ENCODE measurements around the gene SIL1.
"Not testable (repeated sequence)": the region's sequence is repeated elsewhere in the genome, so short reads cannot be mapped to it uniquely, and the experiment has no call there.

The SIL1 gene

GRCh38 chr5:138936225-138936967 is 261.8 kb downstream of the SIL1 start:
- no peak for DNase-seq

DNA sequence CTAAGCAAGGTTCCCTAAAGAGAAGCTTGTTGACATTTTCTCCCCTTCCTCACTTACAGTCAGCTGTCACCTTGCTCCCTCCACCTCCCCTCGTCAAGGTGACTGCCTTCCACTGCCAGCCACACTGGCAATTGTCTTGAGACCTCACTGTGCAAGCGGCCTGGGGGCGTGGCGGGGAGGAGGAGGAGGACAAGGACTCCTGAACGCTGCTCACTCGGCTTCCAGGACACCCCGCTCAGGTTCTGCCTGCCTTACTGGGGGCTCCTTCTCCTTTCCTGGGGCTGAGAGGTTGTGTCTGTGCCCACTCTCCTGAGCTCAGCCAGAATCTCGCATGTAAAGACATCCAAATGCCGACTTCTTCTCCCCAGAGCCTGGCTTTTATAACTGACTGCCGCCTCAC is 262.7 kb downstream of the SIL1 start:
- DNase-seq: no peak

DNA sequence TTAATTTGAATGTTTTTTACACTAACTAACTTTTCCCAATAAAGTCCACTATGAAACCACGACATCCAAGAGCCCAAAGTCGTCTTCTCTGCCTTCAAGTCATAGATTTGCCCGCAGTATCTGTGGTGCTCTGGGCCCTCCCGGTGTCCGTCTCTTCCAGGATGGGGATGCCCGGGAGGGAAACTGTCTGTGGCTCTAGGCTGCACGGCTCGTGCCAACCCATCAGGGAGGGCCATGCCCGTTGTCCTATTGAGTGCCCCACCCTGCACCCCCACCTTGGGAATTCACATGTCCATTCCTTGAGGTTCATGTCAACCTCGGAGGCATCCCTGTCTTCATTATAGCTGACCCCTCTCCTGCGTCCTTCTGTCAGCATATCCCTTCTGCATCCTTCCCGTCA is 263.2 kb downstream of the SIL1 start:
- no peak for DNase-seq

GRCh38 chr5:138933522-138934290 is 264.5 kb downstream of the SIL1 start:
- DNase-seq: no peak

- no peak for DNase-seq
Measured at GRCh38 chr5:138932171-138932810, 265.9 kb downstream of the SIL1 start.

DNA sequence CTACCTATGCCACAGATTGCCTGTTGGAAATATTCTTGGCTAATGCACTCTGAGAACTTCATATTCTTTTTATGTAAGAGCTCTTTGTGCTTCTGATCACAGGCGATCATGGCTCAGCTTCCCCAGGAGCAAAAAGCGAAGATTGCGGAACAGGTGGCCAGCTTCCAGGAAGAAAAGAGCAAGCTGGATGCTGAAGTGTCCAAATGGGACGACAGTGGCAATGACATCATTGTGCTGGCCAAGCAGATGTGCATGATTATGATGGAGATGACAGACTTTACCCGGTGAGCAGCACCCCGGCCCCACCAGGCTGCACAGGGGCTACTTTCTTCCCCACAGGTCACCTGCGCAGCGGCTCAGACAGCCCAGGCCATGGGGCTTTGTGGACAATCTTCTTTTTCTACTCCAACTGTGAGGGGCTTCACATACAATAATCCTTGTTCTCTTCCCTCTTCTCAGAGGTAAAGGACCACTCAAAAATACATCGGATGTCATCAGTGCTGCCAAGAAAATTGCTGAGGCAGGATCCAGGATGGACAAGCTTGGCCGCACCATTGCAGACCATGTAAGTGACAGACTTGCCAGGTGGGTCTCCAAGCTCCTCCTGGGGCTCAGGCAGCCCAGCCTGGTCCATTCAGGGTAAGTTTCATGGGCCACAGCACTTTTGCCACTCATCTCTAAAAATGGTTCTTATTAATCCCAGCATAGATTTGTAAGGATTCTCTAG is 267.6 kb downstream of the SIL1 start:
- no peak for DNase-seq

- DNase-seq: no peak
Measured at GRCh38 chr5:138929571-138929955, 268.6 kb downstream of the SIL1 start.

DNA sequence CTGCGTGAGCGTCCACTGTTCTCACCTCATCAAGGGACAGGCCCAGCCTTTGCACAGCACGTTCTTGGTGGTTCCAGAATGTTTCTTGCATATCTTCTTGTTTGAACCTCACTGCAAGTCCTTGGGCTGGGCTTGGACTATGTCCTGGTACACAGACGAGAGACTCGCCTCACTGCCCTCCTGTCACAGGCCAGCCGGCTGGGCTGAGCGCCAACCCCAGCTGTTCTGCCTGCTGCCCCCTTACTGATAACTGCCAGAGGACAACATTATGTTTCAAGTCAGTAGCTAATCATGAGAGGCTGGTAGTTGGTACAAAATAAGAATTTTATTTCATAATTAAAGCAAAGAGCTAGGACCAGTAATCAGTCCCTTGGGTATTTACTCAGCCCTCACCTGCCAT is 270.2 kb downstream of the SIL1 start:
- DNase-seq: no peak

GRCh38 chr5:138927544-138927943 is 270.6 kb downstream of the SIL1 start:
- no peak for DNase-seq

DNA sequence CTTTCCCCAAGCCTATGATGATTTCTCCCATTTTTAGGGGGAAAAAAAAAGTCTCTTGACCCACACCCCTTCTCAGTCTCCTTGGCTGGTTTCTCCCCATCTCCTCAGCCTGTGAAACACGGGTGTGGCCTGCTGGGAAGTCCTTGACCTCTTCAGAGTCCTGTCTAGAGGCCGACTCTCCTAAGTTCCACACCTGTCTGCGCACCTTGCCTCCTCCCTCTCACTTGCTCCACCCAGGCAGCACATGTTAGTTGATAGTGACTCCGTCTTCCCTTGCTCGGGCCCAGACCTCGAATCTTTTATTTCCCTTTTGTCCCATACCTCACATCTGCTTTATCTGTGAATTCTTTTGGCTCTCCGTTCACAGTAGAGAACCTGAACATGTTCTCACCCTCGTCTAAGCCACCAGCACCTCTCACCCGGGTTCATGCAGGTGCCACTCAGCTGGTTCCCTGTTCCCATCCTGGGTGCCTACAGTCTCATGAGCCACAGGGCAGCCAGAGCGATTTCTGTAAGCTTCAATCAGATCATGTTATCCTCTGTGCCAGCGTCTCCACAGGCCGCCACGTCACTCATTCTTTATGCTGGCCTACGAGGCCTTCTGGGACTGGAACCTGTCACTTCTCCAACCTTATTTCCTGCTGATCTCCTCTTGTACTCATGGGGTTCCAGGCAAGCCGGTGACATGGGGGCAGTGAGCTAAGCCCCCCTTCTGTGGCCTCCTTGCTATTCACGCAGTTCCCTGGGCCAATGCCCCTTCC is 271.3 kb downstream of the SIL1 start:
- DNase-seq: no peak

GRCh38 chr5:138926257-138926656 is 271.9 kb downstream of the SIL1 start:
- DNase-seq: no peak

- DNase-seq: no peak
Measured at GRCh38 chr5:138925090-138925635, 273.0 kb downstream of the SIL1 start.

DNA sequence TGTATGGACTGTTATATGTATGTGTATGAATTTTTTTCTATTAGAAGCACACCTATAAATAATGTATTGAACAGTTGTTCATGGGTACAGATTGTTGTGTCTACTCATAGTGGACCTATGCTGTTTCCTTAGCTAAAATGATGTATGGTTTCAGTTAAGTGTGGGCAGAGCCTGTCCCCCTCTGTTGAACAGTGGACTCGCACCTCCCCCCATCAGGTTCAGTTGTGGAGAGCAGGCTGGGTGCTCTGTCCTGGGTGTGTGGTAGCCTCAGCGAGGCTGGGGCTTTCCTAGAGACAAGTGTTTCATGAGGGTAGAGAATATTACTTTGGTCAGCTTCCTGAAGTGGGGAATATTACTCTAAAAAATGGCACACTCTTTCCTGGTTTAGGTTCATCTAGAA is 275.7 kb downstream of the SIL1 start:
- DNase-seq: no peak

GRCh38 chr5:138921362-138921761 is 276.8 kb downstream of the SIL1 start:
- DNase-seq: not testable (repeated sequence)

DNA sequence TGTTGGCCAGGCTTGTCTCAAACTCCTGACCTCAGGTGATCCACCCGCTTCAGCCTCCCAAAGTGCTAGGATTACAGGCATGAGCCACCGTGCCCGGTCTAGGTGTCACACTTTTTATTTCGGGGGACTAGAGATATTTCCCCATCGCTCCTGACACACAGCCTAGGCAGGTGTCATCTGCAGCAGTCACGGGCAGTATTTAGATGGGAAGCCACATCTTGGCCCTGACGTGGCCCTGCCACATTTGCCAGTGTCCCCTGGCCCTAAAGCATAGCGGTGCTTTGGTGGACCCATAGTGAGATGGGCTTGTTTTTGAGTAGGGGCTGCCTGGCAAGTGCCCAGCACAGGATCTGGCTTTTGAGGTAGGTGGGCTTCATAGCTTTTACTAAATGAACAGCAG is 278.0 kb downstream of the SIL1 start:
- DNase-seq: no peak

DNA sequence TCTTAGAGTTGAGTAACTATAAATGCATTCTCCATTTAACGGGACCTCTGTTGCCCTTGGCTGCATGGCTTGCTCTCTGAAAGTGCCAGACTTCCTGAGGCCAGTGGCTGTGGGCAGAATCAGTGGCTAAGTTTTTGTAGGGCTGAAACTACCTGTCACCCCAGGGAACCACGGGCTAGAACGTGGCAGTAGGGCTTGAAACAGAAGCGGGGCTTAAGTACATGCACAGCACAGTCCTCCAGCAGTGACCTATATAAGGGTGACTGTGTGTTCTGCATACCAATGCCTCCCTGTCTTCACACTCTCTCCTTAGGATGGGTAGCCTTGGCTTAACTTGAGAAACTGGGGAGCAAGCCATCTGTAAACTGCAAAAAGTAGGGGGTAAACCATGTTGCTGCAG is 279.5 kb downstream of the SIL1 start:
- no peak for DNase-seq

DNA sequence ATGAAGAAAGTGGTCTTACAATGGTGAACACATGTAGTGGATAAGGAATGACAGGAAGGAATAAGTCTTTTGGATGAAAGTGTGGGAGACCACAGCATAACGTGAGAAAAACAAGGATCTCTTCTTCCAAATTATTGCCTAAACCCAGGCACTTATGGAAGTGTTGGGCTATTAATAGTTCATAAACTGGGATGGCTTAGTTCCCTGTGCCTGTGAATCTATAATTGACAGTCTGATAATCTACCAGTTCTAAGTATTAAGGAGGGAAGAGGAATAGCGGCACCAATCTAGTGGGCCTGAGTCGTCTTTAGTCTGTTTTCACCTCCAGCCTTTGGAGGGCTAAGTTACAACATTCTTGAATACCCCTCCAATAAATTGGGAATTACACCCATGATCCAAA is 283.8 kb downstream of the SIL1 start:
- no peak for DNase-seq

DNA sequence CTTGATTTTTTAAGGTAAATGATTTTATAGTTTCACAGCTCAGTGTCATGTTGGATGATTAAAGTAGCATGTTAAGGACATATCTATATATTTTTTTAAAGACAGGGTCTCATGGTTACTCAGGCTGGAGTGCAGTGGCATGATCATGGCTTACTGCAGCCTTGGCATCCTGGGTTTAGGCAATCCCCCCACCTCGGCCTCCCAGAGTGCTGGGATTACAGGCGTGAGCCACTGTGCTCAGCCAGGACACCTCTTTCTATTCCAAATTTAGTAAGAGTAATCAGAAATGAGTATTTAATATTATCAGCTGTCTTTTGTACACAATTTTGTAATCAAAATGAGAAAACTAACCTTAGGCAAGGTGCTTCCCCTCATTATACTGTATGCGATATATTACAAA is 284.4 kb downstream of the SIL1 start:
- DNase-seq: no peak

DNA sequence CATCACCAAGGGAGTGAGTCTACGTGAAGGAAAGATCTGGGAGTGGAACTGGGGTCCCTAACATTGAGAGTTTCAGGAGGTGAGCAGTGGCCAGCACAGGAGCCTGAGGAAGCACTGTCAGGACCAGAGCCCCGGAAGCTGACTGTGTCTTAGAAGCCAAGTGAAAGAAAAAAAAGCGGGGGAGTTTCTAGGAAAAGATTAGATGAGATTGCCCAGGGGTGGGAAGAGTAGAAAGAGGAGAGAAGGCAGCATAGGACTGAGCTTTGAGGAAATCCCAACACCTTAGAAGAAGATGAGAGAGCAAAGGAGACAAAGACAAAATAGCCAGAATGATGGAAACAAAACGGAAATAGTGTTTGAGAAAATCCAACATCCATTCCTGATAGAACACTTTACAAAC is 286.1 kb downstream of the SIL1 start:
- DNase-seq: no peak

DNA sequence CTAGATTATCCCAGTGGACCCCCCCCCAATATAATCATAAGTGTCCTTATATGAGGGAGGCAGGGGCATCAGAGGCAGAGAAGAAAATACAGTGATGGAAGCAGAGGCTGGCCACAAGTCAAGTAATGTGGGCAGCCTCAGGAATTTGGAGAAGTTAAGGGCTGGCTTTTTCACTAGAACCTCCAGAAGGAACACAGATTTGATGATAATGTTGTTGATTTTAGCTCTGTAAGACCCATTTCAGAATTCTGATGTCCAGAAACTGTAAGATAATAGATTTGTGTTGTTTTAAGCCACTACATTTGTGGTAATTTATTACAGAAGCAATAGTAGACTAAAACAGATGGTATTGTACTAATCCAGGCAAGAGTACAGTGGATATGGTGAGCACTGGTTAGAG is 286.7 kb downstream of the SIL1 start:
- no peak for DNase-seq

GRCh38 chr5:138910546-138911185 is 287.5 kb downstream of the SIL1 start:
- no peak for DNase-seq

DNA sequence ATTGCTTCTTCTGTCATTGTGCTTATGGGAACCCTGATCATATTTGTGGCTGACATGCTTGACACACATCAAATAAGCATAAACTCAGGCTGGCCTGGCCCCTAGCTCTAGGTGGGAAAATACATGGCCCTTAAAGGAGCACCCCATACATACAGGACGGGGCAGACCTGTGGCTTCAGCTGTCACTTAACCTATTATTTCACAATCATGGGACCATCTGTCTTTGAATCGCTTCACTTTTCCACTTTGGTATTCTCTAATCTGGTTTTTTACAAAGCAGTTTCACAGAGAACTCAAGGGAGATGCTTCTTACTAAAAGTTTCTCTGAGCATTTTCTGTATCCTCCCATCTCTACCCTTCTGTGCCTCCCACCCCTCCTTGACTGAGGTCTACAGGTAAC is 288.4 kb downstream of the SIL1 start:
- no peak for DNase-seq

Measured in NCI-H1930 (cell line).